Fibroblast of mammary gland (primary cell): ENCODE data around the gene SNCB.
"Not testable (repeated sequence)": the region's sequence is repeated elsewhere in the genome, so short reads cannot be mapped to it uniquely, and the experiment has no call there.

Experiments used
- DNase-seq: peaks from one replicate; pipeline ENCODE4 v3.0.0-alpha.2; 2010; ENCODE audit warnings: low read depth
- H3K4me3 ChIP-seq: 2 replicates; pipeline ENCODE4 v1.5.1; 2011; ENCODE audit warnings: low read depth, mild to moderate bottlenecking, low read length, moderate library complexity; ENCODE audit not compliant: control insufficient read depth
- CTCF ChIP-seq: conservative IDR thresholded peaks from 2 replicates; pipeline ENCODE4 v1.5.1; 2011; ENCODE audit warnings: low read depth, low read length, inconsistent platforms; ENCODE audit not compliant: control insufficient read depth, insufficient read depth

SNCB gene

DNA sequence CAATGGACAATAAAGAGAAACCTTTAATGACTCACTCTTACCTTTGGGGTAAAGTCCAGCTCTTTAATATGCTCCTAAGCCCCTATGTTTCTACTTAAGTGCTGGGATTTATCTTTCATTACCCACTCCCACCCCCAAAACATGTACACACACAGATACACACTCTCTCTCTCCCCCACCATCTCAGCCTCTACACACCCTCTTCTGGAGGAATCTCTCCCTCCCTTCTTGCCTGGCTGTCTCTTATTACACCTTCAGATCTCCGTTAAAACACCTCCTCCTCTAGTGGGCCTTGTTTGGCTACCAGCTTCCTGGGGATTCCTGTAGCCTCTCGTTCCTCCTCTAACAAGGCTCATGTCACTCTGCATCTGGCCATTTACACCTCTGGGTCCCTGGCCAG lies 27.2 kb downstream of the SNCB start:
- TF ChIP-seq CTCF: no peak
- H3K4me3 ChIP-seq: no peak overlapping the region
- no peak for DNase-seq

GRCh38 chr5:176601901-176602482 lies 28.3 kb downstream of the SNCB start:
- no peak overlapping the region for H3K4me3 ChIP-seq
- no peak for DNase-seq
- TF ChIP-seq CTCF: no peak

DNA sequence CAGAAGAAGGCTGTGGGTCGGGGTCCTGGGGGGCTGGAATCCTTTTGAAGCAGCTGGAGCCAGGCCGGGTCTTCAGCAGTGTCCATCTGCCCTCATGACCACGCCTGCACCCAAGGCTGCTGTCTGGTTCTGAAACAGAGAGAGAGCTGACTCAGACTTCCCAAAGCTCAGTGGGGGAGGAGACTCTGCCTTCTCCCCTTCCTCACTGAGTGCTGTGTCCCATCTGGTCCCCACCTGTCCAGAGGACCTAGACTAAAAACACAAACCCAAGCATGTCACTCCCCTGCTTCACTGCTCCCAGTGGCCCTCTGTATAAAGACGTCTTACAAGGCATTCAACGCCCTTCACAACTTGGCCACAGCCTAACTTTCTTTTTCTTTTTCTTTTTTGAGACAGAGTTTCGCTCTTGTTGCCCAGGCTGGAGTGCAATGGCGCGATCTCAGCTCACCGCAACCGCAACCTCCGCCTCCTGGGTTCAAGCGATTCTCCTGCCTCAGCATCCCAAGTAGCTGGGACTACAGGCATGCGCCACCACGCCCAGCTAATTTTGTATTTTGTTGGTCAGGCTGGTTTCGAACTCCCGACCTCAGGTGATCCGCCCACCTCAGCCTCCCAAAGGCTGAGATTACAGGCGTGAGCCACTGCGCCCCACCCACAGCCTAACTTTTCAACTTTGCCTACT lies 30.4 kb downstream of the SNCB start:
- DNase-seq, H3K4me3 ChIP-seq: not testable (repeated sequence)

DNA sequence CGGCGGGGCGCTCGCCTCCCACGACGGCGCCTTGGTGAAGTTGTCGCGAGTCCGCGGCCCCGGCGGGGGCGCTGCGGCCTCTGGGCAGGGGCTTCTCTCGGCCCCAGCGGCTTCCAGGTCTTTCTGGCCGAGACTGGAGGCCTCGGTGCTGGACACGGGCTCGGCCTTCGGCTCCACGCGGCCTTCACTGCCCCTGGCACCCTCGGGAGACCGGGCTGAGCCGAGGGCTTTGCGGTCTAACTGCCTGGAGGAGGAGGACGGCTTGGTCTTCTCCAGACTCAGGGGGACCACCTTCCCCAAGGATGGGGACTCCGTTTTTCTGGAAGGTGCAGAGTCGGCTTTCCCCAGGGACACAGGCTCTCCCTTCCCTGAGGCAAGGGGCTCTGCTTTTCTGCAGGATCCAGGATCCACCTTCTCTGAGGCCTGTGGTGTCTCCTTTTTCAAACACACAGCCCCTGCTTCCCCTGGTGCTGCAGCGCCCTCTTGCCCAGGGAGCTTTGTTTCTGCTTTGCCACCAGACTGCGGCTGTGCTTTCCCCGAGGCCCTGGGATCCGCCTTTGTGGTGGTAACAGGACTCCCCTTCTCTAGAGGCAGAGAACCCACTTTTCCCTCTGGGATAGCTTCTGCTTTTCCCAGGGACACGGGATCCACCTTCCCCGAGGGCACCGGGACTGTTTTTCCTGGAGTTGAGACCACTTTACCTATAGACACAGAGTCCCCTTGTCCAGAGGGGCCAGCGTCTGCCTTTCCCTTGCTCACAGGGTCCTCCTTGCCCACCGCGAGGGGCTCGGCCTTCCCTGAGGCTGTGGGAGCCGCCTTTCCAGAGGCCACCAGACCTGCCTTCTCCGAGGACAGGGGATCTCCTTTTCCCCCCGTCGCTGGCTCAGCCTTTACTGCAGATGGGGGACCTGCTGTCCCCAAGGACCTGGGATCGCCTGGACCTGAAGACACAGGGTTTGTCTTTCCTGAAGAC lies 32.6 kb downstream of the SNCB start:
- DNase-seq: no peak
- no peak overlapping the region for H3K4me3 ChIP-seq
- TF ChIP-seq CTCF: no peak

DNA sequence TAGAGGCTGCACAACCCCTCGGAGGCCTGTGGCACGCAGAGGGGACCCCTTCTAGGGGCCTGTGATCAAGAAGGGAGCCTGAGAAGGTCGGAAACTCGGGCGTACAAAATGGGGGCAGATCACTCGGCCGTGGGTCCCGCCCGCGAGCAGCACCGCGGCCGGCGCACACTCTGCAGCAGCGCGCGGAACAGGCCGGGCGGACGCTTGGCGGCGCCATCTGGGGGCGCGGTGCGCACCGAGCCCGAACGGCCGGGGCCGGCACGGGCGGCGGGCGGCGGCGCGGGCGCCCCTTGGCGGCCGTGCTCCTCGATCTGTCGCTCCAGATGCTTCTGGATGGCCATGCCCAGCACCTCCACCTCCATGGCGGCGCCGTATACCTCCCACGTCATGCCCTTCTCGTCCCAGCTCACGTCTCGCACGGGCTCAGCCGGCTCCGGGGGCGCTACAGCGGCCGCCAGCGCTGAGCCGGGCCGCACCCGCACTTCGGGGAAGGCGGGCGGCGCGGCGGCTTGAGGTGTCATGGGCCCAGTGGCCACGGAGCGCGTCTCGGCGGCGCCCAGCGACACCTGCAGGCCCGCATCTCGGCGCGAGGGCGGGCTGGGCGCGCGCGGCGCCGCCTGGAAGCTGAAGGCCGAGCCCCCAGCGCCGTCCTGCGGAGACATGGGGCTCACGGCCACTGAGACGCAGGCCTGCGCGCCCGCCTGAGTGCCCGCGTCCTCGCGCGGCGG lies 33.5 kb downstream of the SNCB start:
- DNase-seq: peak; percentile 28
- H3K4me3 ChIP-seq: no peak overlapping the region
- no peak for TF ChIP-seq CTCF

DNA sequence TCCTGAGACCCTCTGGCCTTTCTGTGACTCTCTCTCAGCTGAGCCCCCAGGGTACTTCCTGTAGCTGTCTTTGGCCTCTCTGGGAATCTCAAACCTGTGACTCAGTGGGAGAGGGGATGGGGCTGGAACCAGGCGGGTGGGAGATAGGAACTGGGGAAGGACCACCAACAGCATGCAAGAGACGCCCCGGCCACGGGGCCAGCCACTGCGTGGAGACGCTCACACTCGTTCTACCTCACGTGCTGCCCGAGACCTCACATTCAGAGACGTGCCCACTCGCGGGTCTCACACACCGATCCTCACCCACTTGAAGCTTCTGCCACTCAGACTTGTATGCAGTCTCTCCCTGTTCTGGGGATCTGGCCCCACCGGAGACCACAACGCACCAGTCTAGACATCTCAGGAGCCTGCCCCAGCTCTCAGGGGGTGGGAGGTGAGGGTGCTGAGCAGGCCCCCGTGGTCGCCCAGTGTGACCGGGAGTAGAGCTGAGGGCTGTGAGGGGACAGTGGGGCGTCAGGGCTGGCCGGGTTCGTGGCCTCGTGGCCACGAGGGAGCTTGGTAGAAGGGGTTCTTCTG lies 34.2 kb downstream of the SNCB start:
- no peak overlapping the region for H3K4me3 ChIP-seq
- no peak for TF ChIP-seq CTCF
- DNase-seq: no peak
